ENCODE data around the gene ELMO1. TPM values are rescaled to one million over a fixed set of nuclear protein-coding genes. Genes with fewer than 3 reads are reported as not detected.

The ELMO1 gene
- total RNA-seq, 1 donor from 2014 or later: 119 TPM

Other genes with a start within 250 kb of the ELMO1 start
- gene GPR141, start 234.9 kb upstream of the ELMO1 start, total RNA-seq: not detected in 2 replicates